GM06990 (cell line): ENCODE data around the gene LIPG.

Experiments
- DNase-seq: peaks from one replicate; pipeline ENCODE4 v3.0.0-alpha.2; 2011; ENCODE audit not compliant: insufficient read length; ENCODE audit errors: extremely low read depth
- H3K27me3 ChIP-seq: replicated peaks from 2 replicates; pipeline ENCODE4 v1.6.0; 2011; ENCODE audit warnings: low read length; ENCODE audit not compliant: control insufficient read depth, insufficient read depth
- H3K36me3 ChIP-seq: 2 replicates; pipeline ENCODE4 v1.5.1; 2011; ENCODE audit warnings: low read length; ENCODE audit not compliant: control insufficient read depth, insufficient read depth
- H3K4me3 ChIP-seq: replicated peaks from 2 replicates; pipeline ENCODE4 v1.5.1; 2011; ENCODE audit warnings: low read depth, mild to moderate bottlenecking, control low read depth, low read length
- CTCF ChIP-seq: IDR thresholded peaks from 2 replicates; pipeline ENCODE4 v1.5.1; 2011; ENCODE audit warnings: low read length, control low read depth, mild to moderate bottlenecking, inconsistent platforms; ENCODE audit not compliant: insufficient read depth, poor library complexity, severe bottlenecking

LIPG gene

GRCh38 chr18:49623571-49623970 is 61.7 kb downstream of the LIPG start:
- TF ChIP-seq CTCF = no peak

GRCh38 chr18:49625021-49625691 is 63.3 kb downstream of the LIPG start:
- no peaks in the 10 kb centered on the region for H3K36me3 ChIP-seq
- H3K4me3 ChIP-seq = no peak overlapping the region
- no peak for DNase-seq
- H3K27me3 ChIP-seq = peaks cover 1% of the 10 kb centered on the region
- TF ChIP-seq CTCF = no peak

More at GRCh38 chr18:49623571-49623970, 61.7 kb downstream of the LIPG start:
- Histone ChIP-seq H3K4me3 (no peak overlapping the region), H3K36me3 (no peaks in the 10 kb centered on the region), H3K27me3 (peaks cover 3% of the 10 kb centered on the region)
- DNase-seq = no peak

- Histone ChIP-seq H3K4me3 (no peak overlapping the region), H3K27me3 (peaks cover 1% of the 10 kb centered on the region; the same call in 1 of the 2 replicates), H3K36me3 (no peaks in the 10 kb centered on the region)
- no peak for DNase-seq
- TF ChIP-seq CTCF = no peak
These were observed 65.1 kb downstream of the LIPG start for GRCh38 chr18:49626842-49627467.

- no peaks in the 10 kb centered on the region; the same call in 1 of the 2 replicates for H3K27me3 ChIP-seq
- no peak overlapping the region for H3K4me3 ChIP-seq
- no peak for DNase-seq
- TF ChIP-seq CTCF = no peak
- no peaks in the 10 kb centered on the region for H3K36me3 ChIP-seq
These were observed 66.3 kb downstream of the LIPG start for GRCh38 chr18:49628119-49628518.

- peak; percentile 36 for TF ChIP-seq CTCF
- Histone ChIP-seq H3K27me3 (no peaks in the 10 kb centered on the region; the same call in 1 of the 2 replicates), H3K4me3 (no peak overlapping the region), H3K36me3 (no peaks in the 10 kb centered on the region)
- no peak for DNase-seq
These were observed 67.3 kb downstream of the LIPG start for GRCh38 chr18:49628881-49629795.
